Ovary (tissue), 9 donors: ENCODE data around the gene APCDD1. TPM values are rescaled to one million over a fixed set of nuclear protein-coding genes. Genes with fewer than 3 reads are reported as not detected.

ENCODE experiments used
- DNase-seq, 5 donors: peaks; one replicate each; pipeline ENCODE4 v3.0.0-alpha.2; 2019 to 2020
- H3K27ac ChIP-seq, 2 donors: fragments of 200-600 bp; one replicate each; pipeline versions ENCODE4 v1.5.1 to v1.8.0; 2019 to 2022
- H3K27me3 ChIP-seq: fragments of 200-600 bp; one replicate; pipeline ENCODE4 v1.8.0; 2022
- H3K36me3 ChIP-seq: fragments of 200-600 bp; sonication (generic); one replicate; pipeline ENCODE4 v1.5.1; 2019
- H3K4me1 ChIP-seq: one replicate; pipeline ENCODE4 v1.8.1; 2013; ENCODE audit warnings: mild to moderate bottlenecking, moderate library complexity; ENCODE audit not compliant: insufficient read depth
- H3K4me3 ChIP-seq: fragments of 200-600 bp; sonication (generic); one replicate; pipeline ENCODE4 v1.5.1; 2017
- H3K9me3 ChIP-seq, 2 donors: fragments of 200-600 bp in 1 of 2; sonication (generic) in 1 of 2; one replicate each; pipeline versions ENCODE4 v1.5.1 to v1.8.1; 2013 to 2019; ENCODE audit warnings: mild to moderate bottlenecking in 1 of 2, moderate library complexity in 1 of 2
- EP300 ChIP-seq: sonication (generic); formaldehyde crosslinking; IDR thresholded peaks from one replicate; pipeline ENCODE4 v1.6.1; 2017; ENCODE audit warnings: antibody characterized with exemption
- POLR2A ChIP-seq: fragments of 450-650 bp; IDR thresholded peaks from one replicate; pipeline ENCODE4 v1.6.1; 2017; ENCODE audit warnings: antibody characterized with exemption, mild to moderate bottlenecking, moderate library complexity
- WGBS, 3 donors: extraction: QIAGEN DNeasy Blood & Tissue Kit in 1 of 3; methylation state at CpG; one replicate each; pipeline versions ENCODE4 v1.1.5 to v1.1.7; 2013 to 2017; 5-methylcytosine and 5-hydroxymethylcytosine counted together
- intact Hi-C, 4 donors: fragments of 100-400 bp; cut with DNase I; formaldehyde crosslinking; loops; one replicate each; pipeline versions ENCODE4 v1.11.0 to v1.15.1; 2022 to 2023
- polyA plus RNA-seq, 2 donors: library from polyadenylated mRNA; stranded (reverse); fragments of 200-250 nt in 1 of 2; fragments of 350-450 nt in 1 of 2; fragmentation: Illumina TruSeq in 1 of 2; extraction: RNeasy Lipid Tissue Mini Kit (QIAGEN cat#74804) in 1 of 2; gene quantifications; one replicate each; pipeline ENCODE4 v1.2.3, GENCODE V29; 2013 to 2014
- total RNA-seq, 7 donors: library from RNA; depleted of rRNA in 2 of 7; stranded (reverse); fragments of >200 nt in 2 of 7; fragmentation: NEBNext Ultra II Directional in 3 of 7; extraction: Animal tissue kit (Norgen Biotek cat#: 25700) in 3 of 7; gene quantifications; one replicate each; pipeline versions ENCODE4 v1.1.0 to v1.2.4, GENCODE V29; 2016 to 2023
- TF ChIP-seq, protein P1 (sequence below), 3 donors: fragments of 450-650 bp in 2 of 3; fragments of 200-600 bp in 1 of 3; IDR thresholded peaks; one replicate each; pipeline versions ENCODE4 v1.5.1 to v1.8.0; 2016 to 2022; ENCODE audit warnings: antibody characterized with exemption in 3 of 3, mild to moderate bottlenecking in 1 of 3
- donor health status: DM: no; HTN: no; CAD: no; lungs with moderate emphysema.
- donor health status: DM: no; HTN: no; CAD: no.
- donor health status: Bipolar disorder and iron deficiency.
- donor health status: DM: yes; HTN: yes; CAD: no.
- donor health status: DM: no; HTN: no; CAD: no.
- donor health status: DM: yes; HTN: yes; CAD: no.

The APCDD1 gene
- total and polyA plus RNA-seq, 9 donors = 21.1 to 112 (median 60.6) TPM

- WGBS, 3 donors = 81 to 88% (median 88%) methylated on average over 4 of the region's 4 CpGs
- TF ChIP-seq EP300 (no peak), POLR2A (no peak)
- TF ChIP-seq, protein P1, sequence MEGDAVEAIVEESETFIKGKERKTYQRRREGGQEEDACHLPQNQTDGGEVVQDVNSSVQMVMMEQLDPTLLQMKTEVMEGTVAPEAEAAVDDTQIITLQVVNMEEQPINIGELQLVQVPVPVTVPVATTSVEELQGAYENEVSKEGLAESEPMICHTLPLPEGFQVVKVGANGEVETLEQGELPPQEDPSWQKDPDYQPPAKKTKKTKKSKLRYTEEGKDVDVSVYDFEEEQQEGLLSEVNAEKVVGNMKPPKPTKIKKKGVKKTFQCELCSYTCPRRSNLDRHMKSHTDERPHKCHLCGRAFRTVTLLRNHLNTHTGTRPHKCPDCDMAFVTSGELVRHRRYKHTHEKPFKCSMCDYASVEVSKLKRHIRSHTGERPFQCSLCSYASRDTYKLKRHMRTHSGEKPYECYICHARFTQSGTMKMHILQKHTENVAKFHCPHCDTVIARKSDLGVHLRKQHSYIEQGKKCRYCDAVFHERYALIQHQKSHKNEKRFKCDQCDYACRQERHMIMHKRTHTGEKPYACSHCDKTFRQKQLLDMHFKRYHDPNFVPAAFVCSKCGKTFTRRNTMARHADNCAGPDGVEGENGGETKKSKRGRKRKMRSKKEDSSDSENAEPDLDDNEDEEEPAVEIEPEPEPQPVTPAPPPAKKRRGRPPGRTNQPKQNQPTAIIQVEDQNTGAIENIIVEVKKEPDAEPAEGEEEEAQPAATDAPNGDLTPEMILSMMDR (IDR thresholded peaks at IDR 0.05) = no peak
- H3K4me1 ChIP-seq = peaks cover 8% of the 10 kb centered on the region
- no peaks in the 10 kb centered on the region for H3K27me3 ChIP-seq
- H3K9me3 ChIP-seq = no peaks in the 10 kb centered on the region
- DNase-seq = no peak
- no peak overlapping the region for H3K4me3 ChIP-seq
- no peak overlapping the region for H3K27ac ChIP-seq
- no peaks in the 10 kb centered on the region for H3K36me3 ChIP-seq
- intact Hi-C loops = loop anchor here in 1 of 4 donors (5.0 kb wide), 1 partner anchor 551 kb away; no protein-coding TSS in a partner anchor
Measured at GRCh38 chr18:10523544-10523943, 69.1 kb downstream of the APCDD1 start.

DNA sequence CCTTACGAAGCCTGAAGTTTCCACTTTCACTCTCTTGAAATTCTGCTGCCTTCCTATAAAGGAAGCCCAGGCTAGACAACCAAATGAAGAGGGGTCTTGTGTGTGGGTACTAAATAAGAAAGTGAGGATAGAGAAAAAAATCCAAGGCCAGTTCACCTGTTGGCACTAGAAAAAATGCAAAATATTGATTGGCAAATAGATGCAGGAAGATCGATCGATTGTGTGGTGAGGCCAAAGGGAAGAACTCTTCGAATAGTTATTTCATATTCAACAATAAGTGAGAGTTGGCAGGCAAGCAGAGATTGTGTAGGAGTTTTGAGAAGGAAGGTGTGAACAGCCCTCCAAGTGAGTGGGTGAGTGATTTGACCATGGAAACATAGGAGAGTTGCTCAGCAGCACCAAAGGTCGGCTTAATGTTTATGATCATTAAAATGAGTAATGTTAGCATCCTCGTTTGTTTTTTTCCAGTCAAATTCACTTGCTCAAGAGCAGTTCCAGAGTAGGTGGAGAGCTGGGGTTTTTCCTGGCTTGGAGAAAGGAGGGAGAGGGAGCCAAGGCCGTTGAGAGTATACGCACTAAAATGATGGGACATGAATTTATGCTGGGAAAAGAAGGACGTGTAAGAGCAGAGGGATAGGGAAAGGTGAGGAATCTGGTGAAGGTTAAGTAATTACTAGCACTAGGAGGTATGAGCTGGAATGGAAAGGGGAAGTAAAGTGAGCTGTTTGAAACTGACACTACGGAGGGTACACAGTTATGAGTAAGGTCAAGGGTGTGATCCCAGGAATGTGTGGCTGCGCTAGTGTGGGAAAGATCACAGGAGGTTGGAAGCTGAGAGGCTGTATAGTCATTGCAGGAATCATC is 70.3 kb downstream of the APCDD1 start:
- intact Hi-C loops = loop anchor here in 1 of 4 donors (5.0 kb wide), 1 partner anchor 552 kb away; no protein-coding TSS in a partner anchor
- peaks cover 4% of the 10 kb centered on the region for H3K4me1 ChIP-seq
- DNase-seq = no peak
- 22 to 26% (median 25%) methylated on average over 11 of the region's 11 CpGs for WGBS, 3 donors
- no peaks in the 10 kb centered on the region for H3K27me3 ChIP-seq
- H3K4me3 ChIP-seq = no peak overlapping the region
- peak overlapping the region in 1 of 2 donors; percentile 76 for H3K27ac ChIP-seq
- no peaks in the 10 kb centered on the region for H3K9me3 ChIP-seq
- no peak for TF ChIP-seq EP300
- no peak for TF ChIP-seq POLR2A
- TF ChIP-seq, protein P1 (IDR thresholded peaks at IDR 0.05) = no peak
- H3K36me3 ChIP-seq = no peaks in the 10 kb centered on the region

- no peaks in the 10 kb centered on the region for H3K9me3 ChIP-seq
- WGBS, 3 donors = 48 to 51% (median 50%) methylated on average over 7 of the region's 7 CpGs
- intact Hi-C loops = no loop called here
- no peak for DNase-seq
- peaks cover 5% of the 10 kb centered on the region for H3K4me1 ChIP-seq
- no peaks in the 10 kb centered on the region for H3K36me3 ChIP-seq
- H3K27ac ChIP-seq = peak overlapping the region in 1 of 2 donors; percentile 76
- H3K4me3 ChIP-seq = peak overlapping the region; percentile 97
- TF ChIP-seq POLR2A = no peak
- no peaks in the 10 kb centered on the region for H3K27me3 ChIP-seq
Measured at GRCh38 chr18:10525371-10525691, 70.9 kb downstream of the APCDD1 start.

DNA sequence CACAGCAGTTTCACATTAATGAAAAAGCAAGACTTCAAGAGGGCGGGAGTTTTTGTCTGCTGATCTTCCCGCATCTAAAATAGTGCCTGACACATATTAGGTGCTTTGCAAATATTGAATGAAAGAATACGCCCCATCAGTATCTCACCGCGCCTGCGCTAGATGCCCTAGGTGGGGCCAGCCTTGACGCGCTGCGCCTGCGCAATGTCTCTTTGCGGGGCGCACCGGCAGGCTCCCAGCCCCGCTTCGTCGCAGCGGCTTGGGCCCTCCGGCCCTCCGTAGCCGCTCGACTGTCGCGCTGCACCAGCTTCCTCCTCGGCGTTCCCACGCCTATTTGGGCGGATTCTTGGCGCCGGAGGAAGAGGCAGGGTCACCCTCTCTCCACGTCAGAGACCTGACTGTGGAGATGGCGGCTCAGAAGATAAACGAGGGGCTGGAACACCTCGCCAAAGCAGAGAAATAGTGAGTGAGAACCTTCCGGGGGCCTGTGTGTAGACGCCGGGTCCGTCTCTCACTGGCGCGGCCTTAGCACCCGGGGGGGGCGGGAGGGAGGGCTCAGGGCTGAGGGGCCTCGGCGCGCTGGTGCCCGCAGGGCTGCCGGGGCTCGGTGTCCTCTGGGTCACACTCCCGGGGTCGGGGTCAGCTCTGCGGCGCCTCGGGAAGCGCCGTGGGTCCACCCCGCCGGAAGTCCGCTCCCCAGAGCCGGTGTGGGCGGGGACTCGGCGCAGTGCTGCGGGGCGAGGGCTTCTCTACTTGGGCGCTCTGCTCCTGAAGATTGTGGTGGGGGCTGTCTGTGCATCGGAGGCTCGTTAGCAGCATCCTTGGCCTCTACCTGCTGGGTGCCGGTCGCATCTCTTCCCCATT is 71.5 kb downstream of the APCDD1 start, which contains the start of gene NAPG:
Gene NAPG, plus strand, starts transcription at position 331 of the 864 bp plus-strand sequence. Its CDS starts 76 bp downstream, at position 407.
- WGBS, 3 donors = 0 to 1% (median 1%) methylated on average over 54 to 68 of the region's 68 CpGs
- no peaks in the 10 kb centered on the region for H3K27me3 ChIP-seq
- H3K4me3 ChIP-seq = peak within 1 kb of the TSS; percentile 97
- H3K9me3 ChIP-seq = no peaks in the 10 kb centered on the region
- peak; percentile 87 to 93 (median 89) for DNase-seq
- peak within 1 kb of the TSS; percentile 76 to 78 for H3K27ac ChIP-seq
- peaks cover 5% of the 10 kb centered on the region for H3K4me1 ChIP-seq
- intact Hi-C loops = no loop called here
- H3K36me3 ChIP-seq = no peaks in the 10 kb centered on the region
- TF ChIP-seq, protein P1 (IDR thresholded peaks at IDR 0.05) = no peak
- peak; percentile 27 for TF ChIP-seq POLR2A
